Activated naive CD8-positive, alpha-beta T cell treated with anti-CD3 and anti-CD28 coated beads for 36 hours (primary cell): ENCODE data around the gene S100A6. TPM values are rescaled to one million over a fixed set of nuclear protein-coding genes. Genes with fewer than 3 reads are reported as not detected.
A peak's percentile ranks its signal among the peaks of the same experiment; 100 is the strongest.
"Not testable (repeated sequence)": the region's sequence is repeated elsewhere in the genome, so short reads cannot be mapped to it uniquely, and the experiment has no call there.

ENCODE experiments used
- DNase-seq: peaks from one replicate; pipeline ENCODE4 v3.0.0; 2021
- H3K27ac Mint-ChIP-seq: one replicate; pipeline ENCODE4 v1.8.0; 2022; ENCODE audit warnings: mild to moderate bottlenecking, moderate library complexity, mixed read lengths
- H3K27me3 Mint-ChIP-seq: one replicate; pipeline ENCODE4 v1.8.0; 2022; ENCODE audit warnings: mild to moderate bottlenecking, mixed read lengths
- H3K36me3 Mint-ChIP-seq: one replicate; pipeline ENCODE4 v1.8.0; 2021; ENCODE audit warnings: mild to moderate bottlenecking, mixed read lengths
- H3K4me1 Mint-ChIP-seq: one replicate; pipeline ENCODE4 v1.8.0; 2021; ENCODE audit warnings: mixed read lengths
- H3K4me3 Mint-ChIP-seq: one replicate; pipeline ENCODE4 v1.8.0; 2022; ENCODE audit warnings: mild to moderate bottlenecking, moderate library complexity, mixed read lengths
- H3K9me3 Mint-ChIP-seq: one replicate; pipeline ENCODE4 v1.8.0; 2022; ENCODE audit warnings: mixed read lengths
- total RNA-seq, 2 experiments: library from RNA; stranded (reverse); gene quantifications; one replicate each; pipeline ENCODE4 v1.2.3, GENCODE V29; 2021

Gene S100A6
- total RNA-seq, result 100 to 1,000 TPM; 144 to 155 TPM

DNA sequence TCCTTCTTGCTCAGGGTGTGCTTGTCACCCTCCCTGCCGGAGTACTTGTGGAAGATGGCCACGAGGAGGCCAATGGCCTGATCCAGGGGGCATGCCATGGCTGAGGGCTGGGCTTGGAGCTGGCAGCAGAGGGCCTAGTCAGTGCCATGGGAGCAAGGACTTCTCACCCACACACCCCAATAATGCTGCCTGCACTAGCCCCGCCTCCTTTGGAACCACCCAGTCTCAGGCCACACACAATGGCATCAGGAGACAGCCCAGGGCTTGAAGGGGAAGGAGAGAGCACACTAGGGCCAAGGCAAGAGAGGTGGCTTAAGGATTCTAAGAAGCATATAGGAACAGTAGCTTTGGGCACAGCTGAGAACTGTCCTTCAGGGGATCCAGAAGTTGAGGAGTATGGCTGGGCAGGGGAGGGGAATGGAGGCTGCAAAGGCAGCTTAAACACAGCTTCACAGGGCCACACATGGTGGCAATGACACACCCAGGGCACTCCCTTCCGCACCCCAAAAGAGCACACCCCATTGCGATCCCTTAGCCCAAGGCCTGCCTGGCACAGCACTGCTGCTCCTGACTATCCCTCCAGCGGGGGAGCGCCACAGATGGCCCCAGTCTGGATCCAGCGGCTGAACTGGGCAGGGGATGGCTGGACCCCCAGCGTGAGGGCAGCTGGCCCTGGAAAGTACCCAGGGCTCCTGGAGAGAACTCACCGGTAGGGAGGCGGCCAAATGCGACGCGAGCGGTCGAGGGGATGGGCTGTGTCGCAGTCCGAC lies at the start of gene S100A6:
Gene S100A6, minus strand, starts transcription at position 750 of the 770 bp plus-strand sequence. Its CDS starts 652 bp downstream, at position 98.
- Mint-ChIP-seq H3K27me3 (no peaks in the 10 kb centered on the region), H3K36me3 (peaks cover 19% of the 10 kb centered on the region), H3K4me1 (peaks cover 67% of the 10 kb centered on the region), H3K4me3 (peak within 1 kb of the TSS; percentile 93), H3K27ac (peak within 1 kb of the TSS; percentile 99), H3K9me3 (no peaks in the 10 kb centered on the region)
- peak; percentile 50 for DNase-seq

DNA sequence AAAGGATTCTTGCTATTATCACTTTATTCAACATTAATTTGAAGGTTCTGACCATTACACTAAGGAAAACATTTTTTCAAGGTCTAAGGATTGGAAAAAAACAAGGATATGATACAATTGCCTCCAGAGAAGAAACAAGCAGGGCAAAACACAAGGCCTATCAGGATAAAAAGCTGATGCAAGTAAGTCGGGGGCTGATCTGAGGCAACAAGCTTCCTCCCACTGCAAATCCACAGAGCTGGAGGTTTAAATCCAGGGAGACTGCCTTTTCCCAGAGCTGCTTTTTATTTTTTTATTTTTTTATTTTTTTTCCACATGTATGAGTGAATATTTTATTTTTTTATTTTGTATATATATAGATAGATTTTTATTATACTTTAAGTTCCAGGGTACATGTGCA lies 49.2 kb upstream of the S100A6 start:
- H3K27ac Mint-ChIP-seq, result no peak overlapping the region
- H3K36me3 Mint-ChIP-seq, result no peaks in the 10 kb centered on the region

DNA sequence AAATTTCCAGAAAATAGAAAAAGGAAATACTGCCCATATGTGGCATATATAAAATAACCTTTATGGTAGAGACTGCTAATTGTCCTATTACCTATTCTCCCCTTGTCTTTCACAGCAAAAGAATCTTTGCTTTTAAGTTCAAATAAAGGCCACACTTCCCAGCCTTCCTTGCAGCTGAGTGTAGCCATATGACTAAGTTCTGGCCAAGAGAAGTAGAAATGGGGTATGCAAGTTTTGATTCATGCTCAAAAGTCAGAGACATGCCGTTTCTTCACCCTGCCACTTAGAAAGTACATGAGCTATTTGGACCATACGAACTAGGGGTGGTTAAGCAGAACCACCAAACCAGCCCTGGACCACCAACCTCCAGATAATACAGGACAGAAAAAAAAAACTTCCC lies 48.2 kb upstream of the S100A6 start:
- Mint-ChIP-seq H3K4me3 (no peak overlapping the region), H3K36me3 (no peaks in the 10 kb centered on the region), H3K27me3 (peaks cover 8% of the 10 kb centered on the region), H3K27ac (no peak overlapping the region), H3K9me3 (no peaks in the 10 kb centered on the region), H3K4me1 (no peaks in the 10 kb centered on the region)
- no peak for DNase-seq

More for the DNA sequence above, 49.2 kb upstream of the S100A6 start:
- H3K9me3 Mint-ChIP-seq, result no peaks in the 10 kb centered on the region
- DNase-seq, result no peak
- H3K4me1 Mint-ChIP-seq, result no peaks in the 10 kb centered on the region
- no peak overlapping the region for H3K4me3 Mint-ChIP-seq
- peaks cover 3% of the 10 kb centered on the region for H3K27me3 Mint-ChIP-seq

DNA sequence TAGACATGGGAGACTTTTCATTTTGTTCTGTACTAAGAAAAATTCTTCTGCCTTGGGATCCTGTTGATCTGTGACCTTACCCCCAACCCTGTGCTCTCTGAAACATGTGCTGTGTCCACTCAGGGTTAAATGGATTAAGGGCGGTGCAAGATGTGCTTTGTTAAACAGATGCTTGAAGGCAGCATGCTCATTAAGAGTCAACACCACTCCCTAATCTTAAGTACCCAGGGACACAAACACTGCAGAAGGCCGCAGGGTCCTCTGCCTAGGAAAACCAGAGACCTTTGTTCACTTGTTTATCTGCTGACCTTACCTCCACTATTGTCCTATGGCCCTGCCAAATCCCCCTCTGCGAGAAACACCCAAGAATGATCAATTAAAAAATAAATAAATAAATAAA lies 47.7 kb upstream of the S100A6 start:
- not testable (repeated sequence) for H3K27ac Mint-ChIP-seq, H3K4me3 Mint-ChIP-seq, H3K9me3 Mint-ChIP-seq, H3K4me1 Mint-ChIP-seq, DNase-seq, H3K36me3 Mint-ChIP-seq
- peaks cover 13% of the 10 kb centered on the region for H3K27me3 Mint-ChIP-seq

DNA sequence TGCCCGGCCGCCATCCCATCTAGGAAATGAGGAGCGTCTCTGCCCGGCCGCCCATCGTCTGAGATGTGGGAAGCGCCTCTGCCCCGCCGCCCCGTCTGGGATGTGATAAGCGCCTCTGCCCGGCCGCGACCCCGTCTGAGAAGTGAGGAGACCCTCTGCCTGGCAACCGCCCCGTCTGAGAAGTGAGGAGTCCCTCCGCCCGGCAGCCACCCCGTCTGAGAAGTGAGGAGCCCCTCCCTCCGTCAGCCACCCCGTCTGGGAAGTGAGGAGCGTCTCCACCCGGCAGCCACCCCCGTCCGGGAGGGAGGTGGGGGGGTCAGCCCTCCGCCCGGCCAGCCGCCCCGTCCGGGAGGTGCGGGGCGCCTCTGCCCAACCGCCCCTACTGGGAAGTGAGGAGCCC lies 47.0 kb upstream of the S100A6 start:
- H3K4me3 Mint-ChIP-seq, H3K9me3 Mint-ChIP-seq, H3K4me1 Mint-ChIP-seq, H3K27ac Mint-ChIP-seq, DNase-seq, H3K36me3 Mint-ChIP-seq: not testable (repeated sequence)
- peaks cover 20% of the 10 kb centered on the region for H3K27me3 Mint-ChIP-seq

DNA sequence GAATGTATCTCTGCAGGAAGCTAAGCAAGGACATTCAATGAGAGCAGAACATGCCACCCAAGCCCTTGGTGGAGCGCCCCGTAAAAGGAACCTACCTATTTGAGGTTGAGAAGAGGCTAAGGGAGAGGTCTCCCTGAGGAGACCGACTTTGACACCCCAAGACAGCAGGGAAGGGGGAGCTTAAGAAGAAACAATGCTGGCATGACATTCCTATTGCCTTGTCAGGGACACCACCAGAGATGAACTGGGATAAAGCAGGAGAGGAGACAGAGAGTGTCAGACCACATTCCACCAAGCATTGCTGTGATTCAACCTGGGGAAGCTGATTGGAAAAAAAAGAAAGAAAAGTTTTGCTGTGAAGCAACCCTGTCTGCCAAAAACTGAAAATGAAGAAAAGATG lies 43.1 kb upstream of the S100A6 start:
- no peak overlapping the region for H3K4me3 Mint-ChIP-seq

DNA sequence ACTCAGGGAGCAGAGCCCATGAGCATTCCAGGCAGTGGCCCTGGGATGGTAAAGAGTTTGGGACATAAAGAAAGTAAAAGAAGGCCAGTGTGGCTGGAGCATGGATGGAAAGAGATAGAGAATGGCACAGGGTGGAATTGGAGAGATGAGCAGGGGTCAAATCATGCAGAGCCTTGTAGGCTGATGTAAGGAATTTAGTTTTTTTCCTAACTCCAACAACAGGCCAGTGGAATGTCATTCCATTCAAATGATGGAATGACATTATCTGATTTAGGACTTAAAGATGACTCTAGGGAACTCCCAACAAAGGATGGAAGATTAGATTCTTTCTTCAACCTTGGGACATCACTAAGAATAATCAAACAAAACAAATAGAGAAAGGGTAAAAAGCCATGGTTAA lies 42.7 kb upstream of the S100A6 start:
- DNase-seq, result no peak
- Mint-ChIP-seq H3K9me3 (no peaks in the 10 kb centered on the region), H3K4me1 (peaks cover 4% of the 10 kb centered on the region), H3K27ac (no peak overlapping the region), H3K4me3 (no peak overlapping the region), H3K27me3 (peaks cover 36% of the 10 kb centered on the region), H3K36me3 (no peaks in the 10 kb centered on the region)

More for the DNA sequence above, 43.1 kb upstream of the S100A6 start:
- no peaks in the 10 kb centered on the region for H3K9me3 Mint-ChIP-seq
- peaks cover 2% of the 10 kb centered on the region for H3K4me1 Mint-ChIP-seq
- no peak for DNase-seq
- peaks cover 36% of the 10 kb centered on the region for H3K27me3 Mint-ChIP-seq
- H3K36me3 Mint-ChIP-seq, result no peaks in the 10 kb centered on the region
- no peak overlapping the region for H3K27ac Mint-ChIP-seq

DNA sequence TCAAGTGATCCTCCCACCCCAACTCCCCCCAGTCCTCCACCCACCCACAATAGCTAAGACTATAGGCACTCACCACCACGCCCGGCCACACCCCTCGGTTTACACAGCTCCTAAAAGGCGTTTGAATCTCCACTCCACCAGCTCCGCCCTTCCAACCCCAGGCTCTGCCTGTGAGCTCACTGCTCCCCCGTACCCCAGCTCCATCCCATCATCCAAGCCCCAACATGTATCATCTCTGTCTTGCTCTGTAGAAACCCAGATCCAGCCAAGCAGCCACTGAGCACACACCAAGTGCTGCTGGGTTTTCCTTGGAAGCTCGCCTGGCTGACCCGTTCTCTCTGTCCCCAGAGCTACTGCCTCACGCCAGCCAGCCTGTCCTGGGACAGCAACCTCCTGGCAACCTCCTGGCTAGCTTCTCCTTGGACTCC lies 41.8 kb upstream of the S100A6 start:
- H3K9me3 Mint-ChIP-seq, result no peaks in the 10 kb centered on the region
- DNase-seq, result no peak
- no peak overlapping the region for H3K27ac Mint-ChIP-seq
- H3K27me3 Mint-ChIP-seq, result peaks cover 36% of the 10 kb centered on the region
- H3K4me1 Mint-ChIP-seq, result peaks cover 11% of the 10 kb centered on the region
- no peaks in the 10 kb centered on the region for H3K36me3 Mint-ChIP-seq
- H3K4me3 Mint-ChIP-seq, result no peak overlapping the region

DNA sequence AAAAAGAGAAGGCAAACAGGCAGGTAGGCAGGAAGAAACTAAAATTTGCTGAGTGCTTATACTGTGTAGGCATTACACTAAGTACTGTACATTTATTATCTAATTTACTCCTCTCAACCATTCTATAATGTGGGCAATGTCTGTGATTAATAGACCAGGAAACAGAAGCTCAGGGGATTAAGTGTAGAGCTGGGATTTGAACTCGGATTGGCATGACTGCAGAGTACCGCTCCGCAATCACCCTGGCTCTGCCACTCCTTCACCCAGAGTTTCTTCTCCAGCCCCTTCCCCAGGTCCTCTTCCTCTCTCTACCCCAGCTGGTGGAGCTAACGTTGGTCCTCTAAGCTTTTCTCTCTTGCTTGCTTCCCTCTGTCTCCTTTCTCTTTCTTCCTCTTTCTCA lies 41.3 kb upstream of the S100A6 start:
- Mint-ChIP-seq H3K9me3 (no peaks in the 10 kb centered on the region), H3K27ac (no peak overlapping the region), H3K4me3 (no peak overlapping the region), H3K36me3 (no peaks in the 10 kb centered on the region), H3K27me3 (peaks cover 36% of the 10 kb centered on the region), H3K4me1 (peaks cover 15% of the 10 kb centered on the region)
- DNase-seq, result no peak

DNA sequence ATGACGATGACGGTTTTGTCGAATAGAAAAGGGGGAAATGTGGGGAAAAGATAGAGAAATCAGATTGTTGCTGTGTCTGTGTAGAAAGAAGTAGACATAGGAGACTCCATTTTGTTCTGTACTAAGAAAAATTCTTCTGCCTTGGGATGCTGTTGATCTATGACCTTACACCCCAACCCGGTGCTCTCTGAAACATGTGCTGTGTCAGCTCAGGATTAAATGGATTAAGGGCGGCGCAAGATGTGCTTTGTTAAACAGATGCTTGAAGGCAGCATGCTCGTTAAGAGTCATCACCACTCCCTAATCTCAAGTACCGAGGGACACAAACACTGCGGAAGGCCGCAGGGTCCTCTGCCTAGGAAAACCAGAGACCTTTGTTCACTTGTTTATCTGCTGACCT lies 39.7 kb upstream of the S100A6 start:
- Mint-ChIP-seq H3K4me1 (peaks cover 20% of the 10 kb centered on the region), H3K27me3 (peaks cover 36% of the 10 kb centered on the region)
- H3K9me3 Mint-ChIP-seq, DNase-seq, H3K27ac Mint-ChIP-seq, H3K36me3 Mint-ChIP-seq, H3K4me3 Mint-ChIP-seq: not testable (repeated sequence)

DNA sequence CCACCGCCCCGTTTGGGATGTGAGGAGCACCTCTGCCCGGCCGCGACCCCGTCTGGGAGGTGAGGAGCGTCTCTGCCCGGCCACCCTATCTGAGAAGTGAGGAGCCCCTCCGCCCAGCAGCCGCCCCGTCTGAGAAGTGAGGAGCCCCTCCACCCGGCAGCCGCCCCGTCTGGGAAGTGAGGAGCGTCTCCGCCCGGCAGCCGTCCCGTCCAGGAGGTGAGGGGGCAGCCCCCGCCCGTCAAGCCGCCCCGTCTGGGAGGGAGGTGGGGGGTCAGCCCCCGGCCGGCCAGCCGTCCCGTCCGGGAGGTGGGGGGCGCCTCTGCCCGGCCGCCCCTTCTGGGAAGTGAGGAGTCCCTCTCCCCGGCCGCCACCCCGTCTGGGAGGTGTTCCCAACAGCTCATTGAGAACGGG lies 39.3 kb upstream of the S100A6 start:
- Mint-ChIP-seq H3K27me3 (peaks cover 36% of the 10 kb centered on the region), H3K4me1 (peaks cover 20% of the 10 kb centered on the region)
- H3K9me3 Mint-ChIP-seq, H3K36me3 Mint-ChIP-seq, DNase-seq, H3K4me3 Mint-ChIP-seq, H3K27ac Mint-ChIP-seq: not testable (repeated sequence)

DNA sequence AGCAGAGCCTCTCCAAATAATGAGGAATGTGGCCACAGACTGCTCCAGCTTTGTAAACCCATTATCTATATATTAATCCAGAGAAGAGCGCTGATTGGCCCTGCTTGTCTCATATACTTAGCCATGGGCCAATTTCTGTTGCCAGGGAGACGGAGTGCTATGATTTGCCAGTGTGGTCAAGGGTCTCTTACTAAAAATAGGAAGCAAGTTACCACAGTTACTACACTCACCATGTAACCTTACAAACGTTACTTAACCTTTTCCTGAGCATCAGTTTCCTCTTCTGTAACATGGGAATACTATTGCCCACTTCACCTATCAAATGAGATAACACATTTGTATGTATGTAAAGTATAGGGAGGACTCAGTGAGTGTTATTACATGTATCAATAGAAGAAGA lies 37.6 kb upstream of the S100A6 start:
- Mint-ChIP-seq H3K4me1 (peaks cover 29% of the 10 kb centered on the region), H3K36me3 (no peaks in the 10 kb centered on the region), H3K9me3 (no peaks in the 10 kb centered on the region), H3K27ac (peak overlapping the region; percentile 76), H3K27me3 (peaks cover 28% of the 10 kb centered on the region), H3K4me3 (no peak overlapping the region)
- no peak for DNase-seq

DNA sequence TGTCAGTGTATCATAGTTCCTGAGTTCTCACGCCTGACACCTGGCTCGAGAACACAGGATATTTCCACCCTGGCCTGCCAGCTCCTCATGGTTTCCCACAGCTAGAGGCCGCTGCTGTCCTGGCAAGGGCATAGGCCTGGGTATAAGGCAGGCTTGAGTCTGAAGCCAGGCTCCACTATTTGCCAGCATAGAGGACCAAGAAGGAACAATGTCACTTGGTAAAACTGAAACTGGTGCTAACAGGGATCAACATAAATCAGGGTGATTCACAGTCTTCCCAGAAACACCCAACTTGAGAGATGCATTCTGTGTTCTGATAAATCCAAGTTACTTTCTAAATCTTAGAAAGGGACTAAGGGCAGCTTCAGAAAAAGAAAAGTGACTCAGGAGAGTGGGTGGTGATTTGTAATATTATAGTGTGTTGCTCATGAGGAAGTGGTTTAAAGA lies 36.8 kb upstream of the S100A6 start:
- Mint-ChIP-seq H3K27me3 (peaks cover 21% of the 10 kb centered on the region), H3K9me3 (no peaks in the 10 kb centered on the region), H3K4me3 (no peak overlapping the region), H3K27ac (peak overlapping the region; percentile 76), H3K4me1 (peaks cover 36% of the 10 kb centered on the region), H3K36me3 (no peaks in the 10 kb centered on the region)
- peak; percentile 63 for DNase-seq

DNA sequence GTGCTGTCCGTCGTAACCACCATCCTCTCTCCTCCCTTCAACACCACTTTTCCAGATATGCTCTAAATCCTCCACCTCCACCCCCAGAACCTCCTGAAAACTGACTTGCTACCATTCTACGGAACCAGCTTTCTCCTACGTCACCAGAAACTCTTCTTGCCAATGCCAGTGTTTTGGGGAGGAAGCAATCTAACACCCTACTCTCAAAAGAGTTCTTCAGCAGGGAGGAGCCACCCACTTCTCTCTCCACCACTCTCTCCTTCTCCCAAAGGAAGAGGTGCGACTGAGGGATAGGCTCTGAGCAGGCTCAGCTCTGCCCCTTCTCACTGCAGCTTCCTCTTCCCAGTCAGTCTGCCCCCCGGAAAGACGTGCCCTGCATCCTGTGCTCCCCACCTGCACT lies 35.9 kb upstream of the S100A6 start:
- no peak for DNase-seq
- Mint-ChIP-seq H3K27me3 (peaks cover 12% of the 10 kb centered on the region), H3K4me1 (peaks cover 42% of the 10 kb centered on the region), H3K27ac (no peak overlapping the region), H3K36me3 (no peaks in the 10 kb centered on the region), H3K4me3 (no peak overlapping the region), H3K9me3 (no peaks in the 10 kb centered on the region)

DNA sequence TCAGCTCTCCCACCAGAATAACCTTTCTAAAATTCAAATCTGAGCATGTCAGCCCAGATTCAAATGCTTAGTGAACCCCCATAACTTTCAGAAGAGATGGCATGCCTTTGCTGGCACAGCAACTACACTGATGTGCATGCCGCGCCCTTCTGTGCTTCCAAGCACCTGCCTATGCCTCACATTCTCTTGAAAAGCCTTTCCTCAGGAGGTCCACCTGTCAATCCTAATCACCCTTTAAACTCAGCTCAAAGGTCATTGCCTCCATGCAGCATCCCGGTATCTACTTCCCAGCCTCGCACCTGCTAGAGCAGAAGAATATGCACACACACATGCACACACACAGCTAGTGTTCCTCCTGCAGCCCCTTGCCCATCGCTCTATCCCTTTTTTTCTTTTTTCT lies 35.1 kb upstream of the S100A6 start:
- DNase-seq, result no peak
- no peaks in the 10 kb centered on the region for H3K36me3 Mint-ChIP-seq
- H3K4me1 Mint-ChIP-seq, result peaks cover 48% of the 10 kb centered on the region
- H3K4me3 Mint-ChIP-seq, result no peak overlapping the region
- peaks cover 4% of the 10 kb centered on the region for H3K27me3 Mint-ChIP-seq
- H3K27ac Mint-ChIP-seq, result no peak overlapping the region
- H3K9me3 Mint-ChIP-seq, result no peaks in the 10 kb centered on the region

DNA sequence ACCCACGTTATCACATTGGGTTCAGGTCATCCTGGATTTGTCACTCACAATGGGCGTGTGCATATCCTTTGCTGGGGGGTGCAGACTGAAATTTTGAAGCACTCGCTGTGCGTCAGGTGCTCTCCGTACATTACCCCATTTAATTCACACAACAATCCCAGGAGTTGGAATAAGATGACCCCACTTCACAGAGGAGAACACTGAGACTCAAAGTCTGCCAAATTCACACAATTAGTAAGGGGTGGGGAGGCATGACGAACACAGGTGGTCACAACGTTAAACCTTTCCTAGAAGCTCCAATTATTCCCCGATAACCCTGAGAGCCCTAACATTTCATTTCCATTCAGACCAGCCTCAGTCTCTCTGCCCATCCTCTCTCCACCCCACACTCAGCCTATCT lies 33.7 kb upstream of the S100A6 start:
- DNase-seq, result no peak
- H3K27ac Mint-ChIP-seq, result no peak overlapping the region
- H3K27me3 Mint-ChIP-seq, result peaks cover 4% of the 10 kb centered on the region
- H3K36me3 Mint-ChIP-seq, result no peaks in the 10 kb centered on the region
- no peak overlapping the region for H3K4me3 Mint-ChIP-seq
- H3K4me1 Mint-ChIP-seq, result peaks cover 53% of the 10 kb centered on the region
- H3K9me3 Mint-ChIP-seq, result no peaks in the 10 kb centered on the region
